Head of caudate nucleus (tissue), 42 donors: Measurements from ENCODE around the gene MLLT11.
A peak's percentile ranks its signal among the peaks of the same experiment; 100 is the strongest.

ENCODE experiments used
- DNase-seq, 42 donors: peaks; one replicate each; pipeline versions ENCODE4 v3.0.0 to v3.0.0-alpha.2; 2020 to 2021; ENCODE audit warnings: mixed read lengths in 7 of 42
- intact Hi-C: fragments of 100-400 bp; cut with DNase I; formaldehyde crosslinking; loops from one replicate; pipeline ENCODE4 v1.15.0; 2022

Gene MLLT11

DNA sequence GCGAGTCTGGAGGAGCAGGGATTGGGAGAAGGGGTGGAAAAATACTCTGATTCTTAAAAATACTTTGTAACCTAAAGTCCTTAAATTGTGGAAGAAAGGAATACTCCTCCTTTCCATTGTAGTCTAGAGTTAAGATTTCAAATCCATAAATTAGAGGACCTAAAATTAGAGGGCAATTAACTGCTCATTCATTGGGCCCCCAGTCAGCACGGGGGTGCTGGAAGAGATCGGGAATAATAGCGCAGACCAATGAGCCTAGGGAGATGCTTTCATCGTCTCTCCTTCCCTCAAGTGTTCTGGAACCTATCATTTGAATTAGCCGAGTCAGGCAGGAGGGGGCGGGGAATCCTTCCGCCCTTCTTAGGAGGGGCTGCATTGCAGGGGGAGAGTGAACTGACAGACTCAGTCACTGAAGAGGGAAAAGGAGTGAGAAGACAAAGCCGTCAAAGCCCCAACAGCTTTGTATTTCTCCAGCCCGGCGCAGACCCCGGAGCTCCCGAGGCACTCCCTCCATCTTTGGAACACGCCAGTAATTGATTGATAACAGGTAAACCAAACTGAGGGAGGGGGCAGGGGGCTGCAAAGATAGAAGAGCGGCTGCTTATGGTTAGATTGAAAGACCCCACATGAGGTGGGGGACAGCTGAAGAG lies at the start of gene MLLT11:
Gene MLLT11 (plus strand): TSS at position 391 of the 650 bp plus-strand sequence. CDS start 6,828 bp downstream, outside the sequence.
- DNase-seq: peak; percentile 44 to 87 (median 70)

GRCh38 chr1:151011154-151011850 lies 48.9 kb upstream of the MLLT11 start:
- DNase-seq: no peak
- intact Hi-C loops: no loop called here

More for the DNA sequence above, at the start of gene MLLT11:
- intact Hi-C loops: no loop called here

- intact Hi-C loops: no loop called here
- DNase-seq: no peak
Measured at GRCh38 chr1:151012684-151013471, 47.3 kb upstream of the MLLT11 start.

DNA sequence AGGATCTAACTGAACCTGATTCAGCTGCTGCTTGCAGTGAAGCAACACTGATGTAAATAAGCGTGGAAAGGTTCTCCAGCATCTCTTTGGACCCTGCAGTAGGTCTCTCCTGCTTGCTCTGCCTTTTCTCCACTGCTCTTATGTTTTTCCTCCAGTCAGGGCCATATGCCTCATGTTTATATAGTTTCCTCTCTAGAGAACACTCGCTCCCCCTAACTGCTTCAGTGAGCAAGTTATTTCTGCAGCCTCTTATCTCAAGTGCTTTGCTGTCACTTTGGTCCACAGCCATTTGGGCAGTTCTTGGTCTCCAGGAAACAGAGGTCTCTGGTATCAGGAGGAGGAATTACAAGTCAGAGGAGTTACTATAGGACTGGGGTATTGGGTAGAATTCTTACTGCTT lies 46.7 kb upstream of the MLLT11 start:
- intact Hi-C loops: no loop called here
- no peak for DNase-seq

DNA sequence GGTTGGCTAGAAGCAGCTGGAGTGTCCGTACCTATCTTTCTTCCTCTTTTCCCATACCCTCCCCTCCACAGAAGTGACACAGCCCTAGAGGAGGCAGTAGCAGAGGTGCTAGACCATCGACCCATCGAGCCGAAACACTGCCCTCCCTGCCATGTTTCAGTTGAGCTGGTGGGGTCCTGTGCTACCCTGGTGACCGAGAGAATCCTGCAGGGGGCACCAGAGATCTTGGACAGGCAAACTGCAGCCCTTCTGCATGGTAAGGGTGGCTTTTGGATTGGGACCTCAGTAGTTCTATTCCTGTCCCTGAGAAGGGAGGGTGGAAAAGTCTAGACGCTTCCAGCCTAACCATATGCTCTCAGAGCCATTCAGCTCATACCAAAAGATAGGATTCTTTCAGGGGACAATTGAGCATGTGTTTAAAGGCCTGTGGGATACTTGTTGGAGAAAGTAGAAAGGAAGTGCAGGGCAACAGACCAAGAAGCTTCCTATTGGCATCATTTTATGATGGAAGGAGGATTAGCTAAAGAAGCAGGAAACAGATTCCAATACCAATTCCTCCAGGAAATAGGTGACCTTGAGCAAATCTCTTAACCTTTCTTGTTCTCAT lies 35.6 kb upstream of the MLLT11 start:
- intact Hi-C loops: no loop called here
- peak; percentile 59 to 94 (median 85) for DNase-seq

- no peak for DNase-seq
- intact Hi-C loops: no loop called here
Measured at GRCh38 chr1:151026460-151026859, 33.7 kb upstream of the MLLT11 start.

DNA sequence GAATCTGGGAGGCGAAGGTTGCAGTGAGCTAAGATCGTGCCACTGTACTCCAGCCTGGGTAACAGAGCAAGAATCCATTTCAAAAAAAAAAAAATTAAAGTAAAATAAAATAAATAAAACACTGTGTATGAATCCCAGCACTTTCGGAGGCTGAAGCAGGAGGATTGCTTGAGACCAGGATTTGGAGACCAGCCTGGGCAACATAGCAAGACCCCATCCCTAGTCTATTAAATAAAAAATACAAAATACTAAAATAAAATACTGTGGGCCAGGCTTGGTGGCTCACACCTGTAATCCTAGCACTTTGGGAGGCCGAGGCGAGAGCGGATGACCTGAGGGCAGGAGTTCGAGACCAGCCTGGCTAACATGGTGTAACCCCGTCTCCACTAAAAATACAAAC lies 28.0 kb upstream of the MLLT11 start:
- DNase-seq: no peak
- intact Hi-C loops: no loop called here

- no peak for DNase-seq
- intact Hi-C loops: no loop called here
Measured at GRCh38 chr1:151035167-151035566, 25.0 kb upstream of the MLLT11 start.

DNA sequence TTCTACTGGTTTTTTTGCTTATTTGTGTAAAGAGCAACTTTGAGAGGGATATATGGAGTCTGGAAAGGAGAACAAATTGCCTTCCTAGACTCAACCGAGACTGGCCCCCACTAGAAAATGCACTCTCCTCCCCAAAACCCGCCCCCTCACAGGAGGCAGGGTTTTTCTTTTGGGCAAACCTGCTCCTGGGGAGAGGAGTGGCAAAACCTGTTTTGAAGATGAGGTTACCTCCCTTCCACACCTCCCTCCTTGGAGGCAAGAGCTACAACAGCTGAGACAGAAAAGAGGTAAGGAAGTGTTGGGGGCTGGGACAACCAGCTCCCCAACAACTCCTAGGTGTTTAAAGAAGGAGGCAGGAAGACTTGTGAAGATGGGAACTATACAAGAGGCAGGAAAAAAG lies 23.8 kb upstream of the MLLT11 start, which contains the start of gene BNIPL:
Gene BNIPL (plus strand): TSS at position 231 of the 400 bp plus-strand sequence. CDS start 140 bp downstream, at position 371.
- DNase-seq: no peak
- intact Hi-C loops: no loop called here

- intact Hi-C loops: no loop called here
Measured at GRCh38 chr1:151037032-151037431, 23.2 kb upstream of the MLLT11 start.

DNA sequence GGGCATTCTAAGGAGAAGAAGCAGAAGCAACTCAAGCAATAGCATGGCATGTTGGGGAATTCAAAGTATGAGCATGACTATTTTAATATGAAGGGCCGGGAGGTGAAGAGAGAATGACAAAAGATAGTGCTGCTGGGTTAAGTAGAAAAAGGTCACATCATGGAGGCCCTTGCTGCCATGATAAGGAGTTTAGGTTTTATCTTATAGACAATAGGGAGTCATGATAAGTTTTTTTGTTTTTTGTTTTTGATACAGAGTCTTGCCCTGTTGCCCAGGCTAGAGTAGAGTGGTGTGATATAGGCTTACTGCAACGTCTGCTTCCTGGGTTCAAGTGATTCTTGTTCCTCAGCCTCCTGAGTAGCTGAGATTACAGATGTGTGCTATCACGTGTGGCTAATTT lies 20.7 kb upstream of the MLLT11 start:
- intact Hi-C loops: no loop called here
- no peak for DNase-seq

More at GRCh38 chr1:151037032-151037431, 23.2 kb upstream of the MLLT11 start:
- DNase-seq: no peak

DNA sequence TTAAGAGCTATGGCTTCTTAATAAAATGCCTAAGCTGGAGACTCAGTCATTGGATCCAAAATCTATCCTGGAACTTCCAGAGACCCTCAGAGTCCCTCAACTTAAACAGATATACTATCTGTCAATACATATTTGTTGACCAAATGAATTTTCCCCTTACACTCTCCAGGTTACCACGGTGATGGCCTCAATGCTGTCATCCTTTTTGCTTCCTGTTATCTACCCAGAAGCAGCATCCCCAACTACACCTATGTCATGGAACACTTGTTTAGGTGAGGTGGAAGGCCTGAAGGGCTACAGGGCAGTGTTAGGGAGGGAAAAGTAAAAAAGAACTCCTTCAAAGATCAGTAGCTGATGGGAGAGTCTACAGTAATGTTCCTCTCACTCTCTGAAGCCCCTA lies 17.0 kb upstream of the MLLT11 start:
- DNase-seq: no peak
- intact Hi-C loops: no loop called here

- peak; percentile 37 to 89 (median 79) for DNase-seq
Measured at GRCh38 chr1:151047591-151047924, 12.6 kb upstream of the MLLT11 start, which contains the start of gene C1orf56. C1orf56 (plus strand) TSS chr1:151047751; CDS start chr1:151047848, 97 bp downstream.

DNA sequence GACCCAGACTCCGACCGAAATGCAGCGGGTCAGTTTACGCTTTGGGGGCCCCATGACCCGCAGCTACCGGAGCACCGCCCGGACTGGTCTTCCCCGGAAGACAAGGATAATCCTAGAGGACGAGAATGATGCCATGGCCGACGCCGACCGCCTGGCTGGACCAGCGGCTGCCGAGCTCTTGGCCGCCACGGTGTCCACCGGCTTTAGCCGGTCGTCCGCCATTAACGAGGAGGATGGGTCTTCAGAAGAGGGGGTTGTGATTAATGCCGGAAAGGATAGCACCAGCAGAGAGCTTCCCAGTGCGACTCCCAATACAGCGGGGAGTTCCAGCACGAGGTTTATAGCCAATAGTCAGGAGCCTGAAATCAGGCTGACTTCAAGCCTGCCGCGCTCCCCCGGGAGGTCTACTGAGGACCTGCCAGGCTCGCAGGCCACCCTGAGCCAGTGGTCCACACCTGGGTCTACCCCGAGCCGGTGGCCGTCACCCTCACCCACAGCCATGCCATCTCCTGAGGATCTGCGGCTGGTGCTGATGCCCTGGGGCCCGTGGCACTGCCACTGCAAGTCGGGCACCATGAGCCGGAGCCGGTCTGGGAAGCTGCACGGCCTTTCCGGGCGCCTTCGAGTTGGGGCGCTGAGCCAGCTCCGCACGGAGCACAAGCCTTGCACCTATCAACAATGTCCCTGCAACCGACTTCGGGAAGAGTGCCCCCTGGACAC lies 12.1 kb upstream of the MLLT11 start:
- peak; percentile 46 to 85 (median 67) for DNase-seq
- intact Hi-C loops: no loop called here

More at GRCh38 chr1:151047591-151047924, 12.6 kb upstream of the MLLT11 start, which contains the start of gene C1orf56:
- intact Hi-C loops: no loop called here

- no peak for DNase-seq
- intact Hi-C loops: no loop called here
Measured at GRCh38 chr1:151048645-151049032, 11.6 kb upstream of the MLLT11 start.

DNA sequence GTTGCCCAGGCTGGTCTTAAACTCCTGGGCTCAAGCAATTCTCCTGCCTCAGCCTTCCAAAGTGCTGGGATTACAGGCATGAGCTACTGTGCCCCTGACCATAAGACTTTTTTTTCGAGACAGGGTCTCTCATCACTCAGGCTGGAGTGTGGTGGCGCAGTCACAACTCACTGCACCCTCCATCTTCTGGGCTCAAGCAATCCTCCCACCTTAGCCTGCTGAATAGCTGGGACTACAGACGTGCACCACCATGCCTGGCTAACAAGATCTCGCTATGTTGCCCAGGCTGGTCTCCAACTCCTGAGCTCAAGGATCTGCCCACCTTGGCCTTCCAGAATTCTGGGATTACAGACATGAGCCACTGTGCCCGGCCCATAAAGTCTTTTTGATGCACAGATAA lies 10.7 kb upstream of the MLLT11 start:
- DNase-seq: no peak
- intact Hi-C loops: no loop called here

DNA sequence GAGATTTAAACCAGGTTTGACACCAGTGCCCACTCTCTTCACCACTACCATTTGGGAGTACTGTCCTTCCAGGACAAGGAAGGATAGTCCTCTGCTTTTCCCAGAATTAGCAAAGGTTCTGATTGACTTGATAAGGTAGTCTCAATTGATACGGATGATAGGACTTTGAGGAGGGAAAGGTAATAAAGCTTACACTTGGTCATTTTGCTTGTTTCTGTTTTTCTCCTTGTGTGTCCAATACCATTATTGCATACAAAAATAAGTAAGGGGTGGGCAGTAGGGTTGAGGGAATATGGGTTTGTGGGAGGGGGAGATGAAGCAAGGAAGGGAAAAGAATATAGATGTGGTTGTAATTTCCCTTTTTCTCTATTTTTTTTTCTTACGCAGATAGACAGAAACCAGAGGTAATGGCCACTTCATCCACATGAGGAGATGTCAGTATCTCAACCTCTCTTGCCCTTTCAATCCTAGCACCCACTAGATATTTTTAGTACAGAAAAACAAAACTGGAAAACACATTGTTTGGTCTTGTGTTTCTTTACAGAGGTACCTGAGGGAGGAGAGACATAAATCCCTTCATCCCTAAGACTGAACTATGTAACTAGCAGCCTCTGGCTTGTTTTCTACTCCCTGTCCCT lies 10.0 kb upstream of the MLLT11 start:
- intact Hi-C loops: no loop called here

DNA sequence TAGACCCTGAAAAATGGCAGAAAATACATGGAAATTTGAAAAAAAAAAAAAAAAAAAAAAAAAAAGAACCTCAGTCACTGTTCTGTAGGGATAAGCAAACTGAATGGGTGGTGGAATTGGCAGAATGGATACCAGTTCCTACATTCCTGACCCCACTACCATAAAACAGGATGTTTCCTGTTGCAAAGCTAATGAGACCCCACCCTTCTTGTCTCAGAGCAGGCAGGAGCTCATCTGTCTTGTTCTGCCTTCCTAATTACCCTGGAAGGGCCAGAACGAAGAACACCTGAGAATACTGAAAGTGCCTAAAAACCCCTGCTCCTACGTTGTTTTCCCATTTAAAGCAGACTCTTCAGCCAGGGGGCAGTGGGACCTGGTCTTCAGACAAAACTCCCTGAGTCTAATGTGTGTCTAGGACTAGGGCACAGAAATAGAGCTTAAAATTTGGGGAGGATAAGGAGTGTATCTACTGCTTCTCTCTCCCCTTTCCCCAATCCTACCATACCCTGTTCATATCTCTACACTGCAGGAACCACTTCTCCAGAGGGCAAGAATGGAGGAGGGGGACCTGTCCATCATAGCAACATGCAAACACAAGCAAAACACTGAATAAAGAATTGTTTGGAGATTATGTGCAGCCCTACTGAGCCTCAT lies 8.7 kb upstream of the MLLT11 start:
- intact Hi-C loops: no loop called here
- no peak for DNase-seq

More for the DNA sequence above, 10.0 kb upstream of the MLLT11 start:
- no peak for DNase-seq
